Measurements from ENCODE around the gene TBL1Y. TPM values are rescaled to one million over a fixed set of nuclear protein-coding genes. Genes with fewer than 3 reads are reported as not detected.

The TBL1Y gene
- total RNA-seq, 2 experiments from 2014 or later = 0.10 TPM; not detected in 1

DNA sequence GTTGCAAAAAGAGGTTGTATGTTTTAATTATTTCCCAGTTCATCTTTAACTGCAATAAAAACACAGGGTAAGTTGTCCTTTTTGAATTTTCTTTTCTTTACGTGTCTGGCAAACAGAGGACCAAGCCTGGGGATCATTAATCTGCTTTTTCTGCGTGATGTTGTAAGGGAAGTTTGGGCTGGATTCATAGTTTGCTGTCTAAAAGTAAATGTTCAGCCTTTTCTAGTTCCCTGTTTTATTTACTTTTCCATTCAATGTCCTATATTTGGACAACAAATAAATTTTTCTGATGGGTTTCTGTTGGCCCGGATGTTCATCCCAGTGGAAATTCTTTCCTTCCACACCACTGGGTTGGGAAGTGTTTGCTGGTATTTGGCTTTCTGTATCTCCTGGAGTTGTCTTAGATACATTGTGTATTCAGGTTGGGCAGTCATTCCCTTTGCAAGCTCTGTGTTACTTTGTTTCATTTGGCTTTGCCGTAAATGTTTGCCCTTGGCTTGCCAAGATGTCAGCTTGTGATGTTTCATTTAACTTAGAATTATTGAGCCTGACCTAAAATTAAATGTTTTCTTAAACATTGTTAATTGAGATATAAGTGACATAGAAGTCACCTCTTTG lies 21.4 kb downstream of the TBL1Y start:
- no peak overlapping the region for H3K27ac Mint-ChIP-seq
- ChIA-PET POLR2A (no interaction called here), CTCF (no interaction called here)
- H3K4me1 Mint-ChIP-seq = no peaks in the 10 kb centered on the region
- DNase-seq = no peak
- no peaks in the 10 kb centered on the region for H3K9me3 Mint-ChIP-seq
- peaks cover 1% of the 10 kb centered on the region for H3K27me3 Mint-ChIP-seq
- H3K4me3 Mint-ChIP-seq = no peak overlapping the region
- H3K36me3 Mint-ChIP-seq (ENCODE audit: low read depth) = no peaks in the 10 kb centered on the region

DNA sequence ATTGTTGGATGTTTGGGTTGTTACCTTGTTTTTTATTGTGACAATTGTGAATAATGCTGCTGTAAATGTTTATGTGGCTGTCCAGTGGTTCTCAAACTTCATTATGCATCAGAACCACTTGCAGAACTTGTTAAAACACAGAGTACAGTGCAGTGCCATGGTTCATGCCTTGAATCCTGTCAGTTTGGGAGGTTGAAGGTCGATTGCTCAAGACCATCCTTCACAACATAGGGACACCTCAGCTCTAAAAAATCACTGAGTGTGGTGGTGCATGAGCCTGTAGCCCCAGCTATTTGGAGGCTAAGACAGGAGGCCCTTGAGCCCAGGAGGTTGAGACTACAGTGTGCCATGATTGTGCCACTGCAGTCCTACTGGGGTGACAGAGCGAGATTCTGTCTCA lies 25.0 kb downstream of the TBL1Y start:
- CTCF ChIA-PET = no interaction called here
- H3K4me1 Mint-ChIP-seq = no peaks in the 10 kb centered on the region
- DNase-seq = no peak
- H3K27me3 Mint-ChIP-seq = peaks cover 1% of the 10 kb centered on the region
- POLR2A ChIA-PET = no interaction called here
- H3K4me3 Mint-ChIP-seq = no peak overlapping the region
- no peaks in the 10 kb centered on the region for H3K9me3 Mint-ChIP-seq
- no peak overlapping the region for H3K27ac Mint-ChIP-seq
- H3K36me3 Mint-ChIP-seq (ENCODE audit: low read depth) = no peaks in the 10 kb centered on the region

DNA sequence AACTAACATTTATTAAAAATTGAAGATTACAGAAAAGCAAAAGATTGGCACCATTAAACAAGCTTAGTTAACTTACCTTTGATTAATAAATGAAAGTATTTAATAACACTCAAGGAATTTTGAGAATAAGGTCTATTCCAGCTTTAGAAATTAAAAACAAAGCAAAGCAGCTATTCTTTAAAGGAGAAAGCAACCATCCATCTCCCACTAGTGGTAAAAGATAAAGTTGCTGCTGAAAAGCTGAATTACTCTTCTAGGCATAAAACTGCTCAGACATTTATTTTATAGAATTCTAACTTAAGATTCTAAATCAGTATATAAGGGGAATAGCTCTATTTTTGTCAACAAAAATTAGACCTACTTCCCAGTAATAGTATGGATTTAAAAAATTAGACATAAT lies 37.2 kb downstream of the TBL1Y start:
- POLR2A ChIA-PET = no interaction called here
- peaks cover 3% of the 10 kb centered on the region for H3K27me3 Mint-ChIP-seq
- H3K4me1 Mint-ChIP-seq = no peaks in the 10 kb centered on the region
- CTCF ChIA-PET = interaction anchor here (1.5 kb wide), 1 partner anchor 138 kb away, joined by 3 read pairs; no protein-coding TSS in a partner anchor
- H3K36me3 Mint-ChIP-seq (ENCODE audit: low read depth) = no peaks in the 10 kb centered on the region
- no peak for DNase-seq
- no peak overlapping the region for H3K27ac Mint-ChIP-seq
- no peak overlapping the region for H3K4me3 Mint-ChIP-seq
- H3K9me3 Mint-ChIP-seq = no peaks in the 10 kb centered on the region

DNA sequence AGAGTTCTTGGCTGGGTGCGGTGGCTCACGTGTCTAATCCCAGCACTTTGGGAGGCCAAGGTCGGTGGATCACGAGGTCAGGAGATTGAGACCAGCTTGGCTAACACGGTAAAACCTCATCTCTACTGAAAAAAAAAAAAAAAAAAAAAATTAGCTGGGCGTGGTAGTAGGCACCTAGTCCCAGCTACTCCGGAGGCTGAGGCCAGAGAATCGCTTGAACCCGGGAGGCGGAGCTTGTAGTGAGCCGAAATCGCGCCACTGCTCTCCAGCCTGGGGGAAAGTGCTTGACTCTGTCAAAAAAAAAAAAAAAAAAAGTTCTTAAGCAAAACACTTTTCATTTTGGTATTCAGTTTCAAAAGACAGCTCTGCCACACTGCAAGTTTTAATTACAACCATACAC lies 37.9 kb downstream of the TBL1Y start:
- CTCF ChIA-PET = no interaction called here
- no peak for DNase-seq
- H3K27ac Mint-ChIP-seq = no peak overlapping the region
- peaks cover 3% of the 10 kb centered on the region for H3K27me3 Mint-ChIP-seq
- H3K9me3 Mint-ChIP-seq = no peaks in the 10 kb centered on the region
- POLR2A ChIA-PET = no interaction called here
- H3K36me3 Mint-ChIP-seq (ENCODE audit: low read depth) = no peaks in the 10 kb centered on the region
- H3K4me3 Mint-ChIP-seq = no peak overlapping the region
- H3K4me1 Mint-ChIP-seq = no peaks in the 10 kb centered on the region

DNA sequence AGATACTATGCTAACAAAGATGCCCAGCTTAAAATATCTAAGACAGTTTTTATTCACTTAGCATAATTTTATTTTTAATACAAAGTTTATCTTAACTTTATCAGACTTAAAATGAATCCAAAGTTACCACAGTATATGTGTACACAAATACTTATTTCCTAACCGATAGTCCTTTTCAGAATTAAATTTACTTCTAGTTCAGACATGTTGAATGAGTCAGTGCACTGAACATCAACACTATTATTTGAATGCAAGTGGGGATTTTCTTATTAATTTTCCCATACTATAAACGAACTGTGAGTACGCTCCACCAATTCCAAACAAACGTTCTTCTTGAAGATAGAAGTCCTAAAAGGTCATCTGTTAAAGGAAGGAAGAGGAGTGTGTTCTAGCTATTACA lies 39.5 kb downstream of the TBL1Y start:
- DNase-seq = no peak
- H3K27me3 Mint-ChIP-seq = peaks cover 3% of the 10 kb centered on the region
- no peaks in the 10 kb centered on the region for H3K4me1 Mint-ChIP-seq
- no peaks in the 10 kb centered on the region for H3K9me3 Mint-ChIP-seq
- no peak overlapping the region for H3K4me3 Mint-ChIP-seq
- ChIA-PET CTCF (no interaction called here), POLR2A (no interaction called here)
- H3K27ac Mint-ChIP-seq = no peak overlapping the region
- H3K36me3 Mint-ChIP-seq (ENCODE audit: low read depth) = no peaks in the 10 kb centered on the region

DNA sequence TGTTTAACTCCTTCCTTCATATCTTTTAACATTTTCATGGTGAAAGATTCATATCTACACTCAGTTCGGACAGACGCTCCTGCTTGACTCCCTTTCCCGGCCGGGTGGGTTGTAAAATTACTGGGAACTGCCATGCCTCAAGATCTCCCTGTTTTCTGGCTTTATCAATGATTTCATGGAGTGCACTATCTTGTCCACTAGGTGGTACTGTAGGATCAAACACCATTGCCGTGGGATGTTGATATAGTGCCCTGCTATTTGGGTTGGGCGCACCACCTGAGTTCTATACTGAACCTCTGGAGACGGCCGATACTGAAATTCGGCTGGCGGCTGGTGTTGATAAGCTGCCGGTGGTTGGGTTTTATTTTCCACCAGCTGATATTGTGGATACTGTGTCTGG lies 54.2 kb downstream of the TBL1Y start:
- H3K4me3 Mint-ChIP-seq = no peak overlapping the region
- ChIA-PET CTCF (interaction anchor here (1.3 to 2.3 kb wide), 3 partner anchors 10 to 122 kb away, joined by 3 to 14 read pairs (median 6); no protein-coding TSS in a partner anchor), POLR2A (no interaction called here)
- H3K27ac Mint-ChIP-seq = no peak overlapping the region
- no peaks in the 10 kb centered on the region for H3K27me3 Mint-ChIP-seq
- H3K9me3 Mint-ChIP-seq = no peaks in the 10 kb centered on the region
- peak; percentile 38 for DNase-seq
- peaks cover 3% of the 10 kb centered on the region for H3K4me1 Mint-ChIP-seq
- no peaks in the 10 kb centered on the region for H3K36me3 Mint-ChIP-seq (ENCODE audit: low read depth)

DNA sequence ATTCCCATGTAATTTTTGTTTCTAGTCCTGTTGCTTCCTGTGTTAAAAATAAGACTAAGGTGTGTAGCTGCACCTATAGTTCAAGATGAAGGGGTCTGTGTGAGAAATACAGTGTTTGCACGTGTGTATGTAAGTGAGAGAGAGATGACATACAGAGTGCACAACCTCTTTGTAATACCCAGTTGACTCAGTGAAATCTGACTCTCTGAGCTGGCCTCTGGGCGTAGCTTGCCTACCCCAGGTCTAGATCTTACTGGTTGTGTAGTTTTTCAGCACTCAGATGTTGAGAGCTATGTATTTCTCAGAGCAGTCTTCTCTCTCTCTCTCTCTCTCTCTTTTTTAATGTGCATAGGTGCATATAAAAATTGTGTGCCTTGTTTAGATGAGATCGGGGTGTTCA lies 56.0 kb downstream of the TBL1Y start:
- Mint-ChIP-seq H3K36me3 (ENCODE audit: low read depth) (no peaks in the 10 kb centered on the region), H3K4me1 (peaks cover 3% of the 10 kb centered on the region), H3K27ac (no peak overlapping the region), H3K27me3 (no peaks in the 10 kb centered on the region), H3K9me3 (no peaks in the 10 kb centered on the region), H3K4me3 (no peak overlapping the region)
- ChIA-PET CTCF (interaction anchor here (1.7 to 2.3 kb wide), 2 partner anchors 8 to 118 kb away, joined by 3 to 14 read pairs; no protein-coding TSS in a partner anchor), POLR2A (no interaction called here)
- no peak for DNase-seq

DNA sequence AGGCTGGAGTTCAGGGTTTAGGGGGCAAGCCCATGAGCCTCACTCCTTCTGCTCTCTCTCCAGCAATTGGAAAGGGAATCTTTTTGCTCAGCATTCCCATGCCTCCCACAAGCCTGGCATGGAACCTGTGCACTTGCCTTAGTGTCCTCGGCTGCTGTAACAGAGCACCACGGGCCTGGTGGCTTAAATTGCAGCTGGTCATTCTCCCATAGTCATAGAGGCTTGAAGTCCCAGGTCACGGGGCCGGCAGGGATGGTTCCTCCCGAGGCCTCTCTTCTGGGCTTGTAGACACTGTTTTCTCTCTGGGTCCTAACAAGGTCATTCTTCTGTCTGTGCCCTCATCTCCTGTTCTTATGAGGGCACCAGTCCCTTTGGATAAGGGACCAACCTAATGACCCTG lies 57.2 kb downstream of the TBL1Y start:
- no peak overlapping the region for H3K4me3 Mint-ChIP-seq
- H3K36me3 Mint-ChIP-seq (ENCODE audit: low read depth) = no peaks in the 10 kb centered on the region
- H3K27me3 Mint-ChIP-seq = no peaks in the 10 kb centered on the region
- no peak for DNase-seq
- H3K27ac Mint-ChIP-seq = no peak overlapping the region
- H3K9me3 Mint-ChIP-seq = no peaks in the 10 kb centered on the region
- POLR2A ChIA-PET = no interaction called here
- CTCF ChIA-PET = interaction anchor here (0.8 kb wide), 1 partner anchor 118 kb away, joined by 3 read pairs; no protein-coding TSS in a partner anchor
- H3K4me1 Mint-ChIP-seq = peaks cover 3% of the 10 kb centered on the region

DNA sequence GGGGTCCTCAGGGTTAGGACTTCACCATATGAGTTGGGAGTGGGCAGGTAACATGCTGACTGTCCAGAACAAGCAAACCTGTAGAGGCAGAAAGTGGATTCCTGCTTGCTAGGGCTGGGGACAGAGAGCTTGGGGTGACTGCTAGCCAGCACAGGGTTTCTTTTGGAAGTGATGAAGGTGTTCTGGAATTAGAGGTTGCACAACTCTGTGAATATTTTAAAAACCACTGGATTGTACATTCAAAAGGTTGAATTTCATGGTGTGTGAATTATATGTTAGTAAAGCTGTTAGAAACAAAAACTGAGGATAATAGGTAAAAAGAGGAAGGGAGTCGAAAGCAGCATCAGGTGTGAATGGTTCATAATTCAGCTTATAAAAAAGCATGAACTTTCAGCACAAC lies 57.7 kb downstream of the TBL1Y start:
- no peak overlapping the region for H3K27ac Mint-ChIP-seq
- CTCF ChIA-PET = interaction anchor here (0.8 kb wide), 1 partner anchor 117 kb away, joined by 3 read pairs; no protein-coding TSS in a partner anchor
- POLR2A ChIA-PET = no interaction called here

DNA sequence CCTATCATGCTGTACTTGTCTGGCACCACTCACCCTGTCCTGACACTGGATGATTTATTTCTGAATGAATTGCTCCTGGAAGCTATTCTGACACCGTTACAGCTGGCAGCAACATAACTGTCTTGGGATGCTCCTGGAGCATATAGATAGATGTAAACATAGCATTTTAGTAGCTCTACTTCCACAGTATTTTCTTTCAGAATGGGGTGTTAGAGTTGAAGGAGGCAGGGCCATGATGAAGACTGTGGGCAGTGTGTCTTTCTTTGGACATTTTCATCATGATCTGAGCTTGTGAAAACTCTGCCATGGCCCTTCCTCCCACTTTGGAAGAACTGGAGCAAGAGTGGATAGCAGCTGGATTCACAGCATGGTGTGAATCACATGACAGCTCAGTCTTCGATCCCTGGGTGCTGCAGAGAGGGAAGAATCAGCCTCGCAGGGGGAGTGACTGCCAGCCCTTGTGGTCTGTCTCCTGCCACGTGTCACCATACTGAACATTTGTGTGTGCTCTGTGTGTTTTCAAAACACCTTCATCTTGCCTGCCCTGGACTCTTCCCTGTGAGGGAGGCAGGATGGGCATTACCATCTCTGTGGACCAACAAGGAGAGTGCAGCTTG lies 61.9 kb downstream of the TBL1Y start:
- Mint-ChIP-seq H3K36me3 (ENCODE audit: low read depth) (no peaks in the 10 kb centered on the region), H3K4me1 (no peaks in the 10 kb centered on the region), H3K9me3 (no peaks in the 10 kb centered on the region), H3K27me3 (no peaks in the 10 kb centered on the region), H3K4me3 (no peak overlapping the region), H3K27ac (no peak overlapping the region)
- POLR2A ChIA-PET = no interaction called here
- CTCF ChIA-PET = interaction anchor here (1.2 kb wide), 1 partner anchor 113 kb away, joined by 3 read pairs; no protein-coding TSS in a partner anchor
- DNase-seq = no peak

More for the DNA sequence above, 57.7 kb downstream of the TBL1Y start:
- Mint-ChIP-seq H3K4me1 (peaks cover 3% of the 10 kb centered on the region), H3K4me3 (no peak overlapping the region), H3K9me3 (no peaks in the 10 kb centered on the region), H3K36me3 (ENCODE audit: low read depth) (no peaks in the 10 kb centered on the region), H3K27me3 (no peaks in the 10 kb centered on the region)
- DNase-seq = no peak

DNA sequence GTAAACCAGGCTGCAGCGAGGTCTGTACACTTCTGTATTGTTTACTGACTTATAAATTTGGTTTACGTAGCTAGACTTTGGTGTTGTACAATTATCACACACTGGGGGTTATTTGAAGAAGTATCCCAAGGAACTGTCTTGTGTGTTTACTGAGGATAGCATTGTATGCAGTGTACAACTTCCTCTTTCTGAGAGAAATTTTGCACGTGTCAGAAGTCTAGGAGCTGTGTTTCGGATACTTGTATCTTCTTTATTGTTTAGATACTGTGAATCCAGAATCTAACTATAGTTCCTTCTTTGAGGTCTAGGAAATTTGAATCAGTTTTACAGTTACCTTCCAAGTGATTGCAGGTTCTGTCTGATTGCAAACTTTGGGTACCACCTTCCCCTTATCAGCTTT lies 64.5 kb downstream of the TBL1Y start:
- DNase-seq = no peak
- Mint-ChIP-seq H3K4me3 (no peak overlapping the region), H3K4me1 (no peaks in the 10 kb centered on the region), H3K36me3 (ENCODE audit: low read depth) (no peaks in the 10 kb centered on the region), H3K27me3 (peaks cover 3% of the 10 kb centered on the region), H3K9me3 (no peaks in the 10 kb centered on the region), H3K27ac (no peak overlapping the region)
- ChIA-PET CTCF (interaction anchor here (1.5 to 2.1 kb wide), 2 partner anchors 9 to 110 kb away, joined by 3 to 9 read pairs; no protein-coding TSS in a partner anchor), POLR2A (no interaction called here)

DNA sequence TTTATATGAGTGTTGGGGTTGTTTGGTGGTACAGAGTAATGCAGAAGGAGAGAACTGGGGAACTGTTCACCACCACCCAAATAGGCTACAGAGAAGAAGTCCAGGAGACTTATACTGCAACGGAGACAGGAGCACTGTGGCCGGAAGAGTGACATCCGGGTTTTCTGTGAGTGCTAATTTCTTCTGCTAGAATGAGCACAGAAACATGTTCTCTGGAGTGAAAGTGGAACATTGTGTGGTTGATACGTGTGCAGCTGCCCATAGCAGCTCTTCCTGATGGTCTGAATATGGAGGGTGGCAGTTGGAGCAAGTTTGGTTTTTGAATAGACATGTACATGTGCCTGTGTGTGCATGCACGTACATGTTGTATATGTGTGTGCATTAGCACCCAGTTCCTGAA lies 67.3 kb downstream of the TBL1Y start:
- Mint-ChIP-seq H3K9me3 (no peaks in the 10 kb centered on the region), H3K27ac (no peak overlapping the region)
- POLR2A ChIA-PET = no interaction called here

DNA sequence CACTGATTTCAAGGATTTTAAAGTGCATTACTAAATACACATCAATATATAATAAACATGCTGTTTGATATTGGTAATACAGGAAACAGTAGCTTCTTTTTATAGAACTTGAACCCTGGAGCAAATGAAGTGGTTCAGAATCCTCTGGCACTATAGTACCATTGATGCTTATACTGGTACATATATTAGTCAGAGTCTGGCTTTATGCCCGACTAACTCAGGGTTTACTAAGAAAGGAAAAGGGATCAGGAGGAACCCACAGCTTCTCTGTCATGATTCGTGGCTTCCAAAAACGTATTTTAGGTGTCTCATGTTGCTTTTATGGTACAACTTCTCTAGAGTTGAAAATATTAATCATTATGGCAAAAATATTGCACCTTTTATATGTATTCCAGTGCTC lies 72.7 kb downstream of the TBL1Y start:
- ChIA-PET CTCF (no interaction called here), POLR2A (no interaction called here)
- Mint-ChIP-seq H3K27me3 (peaks cover 1% of the 10 kb centered on the region), H3K4me3 (no peak overlapping the region), H3K9me3 (no peaks in the 10 kb centered on the region), H3K4me1 (peaks cover 4% of the 10 kb centered on the region), H3K27ac (no peak overlapping the region), H3K36me3 (ENCODE audit: low read depth) (no peaks in the 10 kb centered on the region)
- no peak for DNase-seq

More for the DNA sequence above, 67.3 kb downstream of the TBL1Y start:
- no peak for DNase-seq
- H3K4me3 Mint-ChIP-seq = no peak overlapping the region
- H3K27me3 Mint-ChIP-seq = peaks cover 3% of the 10 kb centered on the region
- H3K36me3 Mint-ChIP-seq (ENCODE audit: low read depth) = no peaks in the 10 kb centered on the region
- H3K4me1 Mint-ChIP-seq = no peaks in the 10 kb centered on the region
- CTCF ChIA-PET = no interaction called here

DNA sequence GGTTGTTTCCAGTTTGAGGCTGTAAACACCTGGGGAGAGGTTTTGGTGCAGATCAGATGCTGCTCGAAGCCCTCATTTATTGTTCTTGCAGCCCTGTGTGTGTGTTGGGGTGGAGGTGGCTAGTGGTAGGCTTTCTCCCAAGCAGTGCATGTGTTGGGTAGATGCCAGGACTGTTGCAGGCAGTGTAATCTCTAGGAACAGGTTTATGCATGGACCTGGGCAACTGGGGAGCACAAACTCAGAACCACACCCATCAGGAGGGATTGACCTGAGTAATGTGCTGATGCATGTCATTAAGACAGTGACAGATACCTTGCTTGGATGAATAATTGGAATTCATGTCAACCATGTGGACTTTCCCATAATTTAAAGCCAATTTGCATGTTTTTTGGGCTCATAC lies 77.3 kb downstream of the TBL1Y start:
- CTCF ChIA-PET = no interaction called here
- Mint-ChIP-seq H3K27ac (no peak overlapping the region), H3K4me3 (no peak overlapping the region), H3K36me3 (ENCODE audit: low read depth) (no peaks in the 10 kb centered on the region), H3K27me3 (no peaks in the 10 kb centered on the region), H3K9me3 (no peaks in the 10 kb centered on the region), H3K4me1 (peaks cover 4% of the 10 kb centered on the region)
- DNase-seq = no peak
- POLR2A ChIA-PET = no interaction called here

Data from activated CD4-positive, alpha-beta memory T cell treated with anti-CD3 and anti-CD28 coated beads, Interleukin-2, amount 10 ng/mL, durations not matched to agents 7 days and 5 days (primary cell).